H9 (cell line): Measurements from ENCODE around the gene SRPX2. TPM values are rescaled to one million over a fixed set of nuclear protein-coding genes. Genes with fewer than 3 reads are reported as not detected.

Experiments used
- DNase-seq: peaks from one replicate; pipeline ENCODE4 v3.0.0-alpha.2; 2017
- H2AFZ ChIP-seq: one replicate; pipeline ENCODE4 v1.6.1; 2013; ENCODE audit warnings: mild to moderate bottlenecking, low read length, control low read depth, moderate library complexity
- H2AK5ac ChIP-seq: 2 replicates; pipeline ENCODE4 v1.6.1; 2013; ENCODE audit warnings: low read length, control low read depth, mixed read lengths; ENCODE audit not compliant: insufficient read length
- H2BK120ac ChIP-seq: one replicate; pipeline ENCODE4 v1.6.1; 2013; ENCODE audit warnings: low read depth, mild to moderate bottlenecking, low read length, control low read depth, inconsistent platforms; ENCODE audit not compliant: poor library complexity, severe bottlenecking
- H2BK12ac ChIP-seq: 2 replicates; pipeline ENCODE4 v1.6.1; 2013; ENCODE audit warnings: low read length, control low read depth, mixed read lengths, low read depth; ENCODE audit not compliant: insufficient read length
- H2BK15ac ChIP-seq: 2 replicates; pipeline ENCODE4 v1.6.1; 2013; ENCODE audit warnings: low read depth, low read length, control low read depth
- H2BK20ac ChIP-seq: one replicate; pipeline ENCODE4 v1.6.1; 2013; ENCODE audit warnings: low read depth, mild to moderate bottlenecking, low read length, control low read depth, inconsistent platforms; ENCODE audit not compliant: poor library complexity, severe bottlenecking
- H2BK5ac ChIP-seq: 2 replicates; pipeline ENCODE4 v1.6.1; 2013; ENCODE audit warnings: low read length, control low read depth, mixed read lengths; ENCODE audit not compliant: insufficient read length
- H3K14ac ChIP-seq: 2 replicates; pipeline ENCODE4 v1.6.1; 2013; ENCODE audit warnings: low read length, control low read depth; ENCODE audit not compliant: insufficient read depth
- H3K18ac ChIP-seq: 2 replicates; pipeline ENCODE4 v1.6.1; 2013; ENCODE audit warnings: low read depth, mild to moderate bottlenecking, mixed read lengths, low read length, control low read depth; ENCODE audit not compliant: insufficient read length
- H3K23ac ChIP-seq: 2 replicates; pipeline ENCODE4 v1.6.1; 2013; ENCODE audit warnings: low read length, control low read depth, mixed read lengths, low read depth; ENCODE audit not compliant: insufficient read length
- H3K23me2 ChIP-seq: 2 replicates; pipeline ENCODE4 v1.6.1; 2013; ENCODE audit warnings: low read depth, mild to moderate bottlenecking, mixed read lengths, low read length, control low read depth; ENCODE audit not compliant: insufficient read length, poor library complexity, severe bottlenecking
- H3K27ac ChIP-seq: 2 replicates; pipeline ENCODE4 v1.5.1; 2013; ENCODE audit warnings: low read length, control low read depth, mixed read lengths, low read depth; ENCODE audit not compliant: insufficient read length
- H3K27me3 ChIP-seq: 2 replicates; pipeline ENCODE4 v1.6.1; 2013; ENCODE audit warnings: low read length, control low read depth, inconsistent platforms; ENCODE audit not compliant: insufficient read depth
- H3K4ac ChIP-seq: 2 replicates; pipeline ENCODE4 v1.6.1; 2013; ENCODE audit warnings: low read depth, mild to moderate bottlenecking, control low read depth, inconsistent platforms, low read length, moderate library complexity
- H3K4me1 ChIP-seq: 2 replicates; pipeline ENCODE4 v1.6.1; 2013; ENCODE audit warnings: low read length, control low read depth, inconsistent platforms; ENCODE audit not compliant: insufficient read depth
- H3K4me2 ChIP-seq: 2 replicates; pipeline ENCODE4 v1.6.1; 2013; ENCODE audit warnings: low read length, control low read depth, mixed read lengths; ENCODE audit not compliant: insufficient read length, insufficient read depth
- H3K56ac ChIP-seq: 2 replicates; pipeline ENCODE4 v1.6.1; 2013; ENCODE audit warnings: low read depth, mild to moderate bottlenecking, mixed read lengths, low read length, control low read depth; ENCODE audit not compliant: insufficient read length
- H3K79me1 ChIP-seq: 2 replicates; pipeline ENCODE4 v1.6.1; 2013; ENCODE audit warnings: low read depth, mild to moderate bottlenecking, moderate library complexity, low read length, control low read depth, inconsistent platforms; ENCODE audit not compliant: insufficient read depth, poor library complexity, severe bottlenecking
- H3K79me2 ChIP-seq: 2 replicates; pipeline ENCODE4 v1.6.1; 2013; ENCODE audit warnings: low read length, control low read depth, inconsistent platforms; ENCODE audit not compliant: insufficient read depth
- H3K9ac ChIP-seq: 2 replicates; pipeline ENCODE4 v1.6.1; 2013; ENCODE audit warnings: low read length, control low read depth, mixed read lengths; ENCODE audit not compliant: insufficient read length; ENCODE audit errors: extremely low read depth
- H3K9me3 ChIP-seq: one replicate; pipeline ENCODE4 v1.6.1; 2013; ENCODE audit warnings: low read depth, low read length, inconsistent platforms; ENCODE audit not compliant: control insufficient read depth
- H3T11ph ChIP-seq: one replicate; pipeline ENCODE4 v1.6.1; 2013; ENCODE audit warnings: mild to moderate bottlenecking, low read length, control low read depth, inconsistent platforms
- H4K20me1 ChIP-seq: one replicate; pipeline ENCODE4 v1.6.1; 2013; ENCODE audit not compliant: control insufficient read depth, insufficient read length, insufficient read depth
- H4K5ac ChIP-seq: 2 replicates; pipeline ENCODE4 v1.6.1; 2013; ENCODE audit warnings: low read depth, mild to moderate bottlenecking, mixed read lengths, low read length, control low read depth; ENCODE audit not compliant: insufficient read length
- H4K8ac ChIP-seq: replicated peaks from 2 replicates; pipeline ENCODE4 v1.6.1; 2013; ENCODE audit warnings: low read length, control low read depth, mixed read lengths, low read depth; ENCODE audit not compliant: insufficient read length
- H4K91ac ChIP-seq: 2 replicates; pipeline ENCODE4 v1.6.1; 2013; ENCODE audit warnings: low read depth, mild to moderate bottlenecking, moderate library complexity, mixed read lengths, low read length, control low read depth; ENCODE audit not compliant: insufficient read length
- H3K27ac Mint-ChIP-seq, 3 experiments: 2 replicates in 2 of 3; 3 replicates in 1 of 3; pipeline ENCODE4 v1.8.0; 2020 to 2021; ENCODE audit warnings: mixed read lengths in 3 of 3, mild to moderate bottlenecking in 1 of 3, moderate library complexity in 1 of 3
- H3K27me3 Mint-ChIP-seq: 2 replicates; pipeline ENCODE4 v1.8.0; 2021; ENCODE audit warnings: low read depth, mild to moderate bottlenecking, moderate library complexity, mixed read lengths
- H3K36me3 Mint-ChIP-seq, 3 experiments: 2 replicates in 2 of 3; 3 replicates in 1 of 3; pipeline ENCODE4 v1.8.0; 2020 to 2021; ENCODE audit warnings: low read depth in 3 of 3, mixed read lengths in 3 of 3; ENCODE audit not compliant: insufficient read depth in 1 of 3
- H3K4me1 Mint-ChIP-seq, 2 experiments: 2 replicates each; pipeline ENCODE4 v1.8.0; 2020; ENCODE audit warnings: mixed read lengths in 2 of 2
- H3K4me3 Mint-ChIP-seq, 2 experiments: 2 replicates in 1 of 2; 3 replicates in 1 of 2; pipeline ENCODE4 v1.8.0; 2020 to 2021; ENCODE audit warnings: mild to moderate bottlenecking in 2 of 2, mixed read lengths in 2 of 2, moderate library complexity in 1 of 2
- H3K9me3 Mint-ChIP-seq, 2 experiments: 2 replicates in 1 of 2; 3 replicates in 1 of 2; pipeline ENCODE4 v1.8.0; 2020; ENCODE audit warnings: mild to moderate bottlenecking in 2 of 2, mixed read lengths in 2 of 2, moderate library complexity in 1 of 2
- CTCF ChIP-seq: fragments of 200-600 bp; sonication (generic); conservative IDR thresholded peaks from 3 replicates; pipeline ENCODE4 v1.8.0; 2021; ENCODE audit warnings: antibody characterized with exemption, mild to moderate bottlenecking
- WGBS: extraction: QIAGEN DNeasy Blood & Tissue Kit; methylation state at CpG from one replicate; pipeline ENCODE4 v1.1.7; 2013; ENCODE audit warnings: missing lambda C conversion rate, low lambda C conversion rate, mixed read lengths; ENCODE audit not compliant: insufficient read length; ENCODE audit errors: extremely low coverage; 5-methylcytosine and 5-hydroxymethylcytosine counted together
- total RNA-seq: library from RNA; stranded (reverse); gene quantifications from 2 replicates; pipeline ENCODE4 v1.2.1, GENCODE V29; 2021

SRPX2 gene
- total RNA-seq, 1 experiment from 2014 or later: not detected

- H3K18ac ChIP-seq: no peak overlapping the region
- no peak overlapping the region for H3K4me3 Mint-ChIP-seq
- H3K9me3 Mint-ChIP-seq: peaks cover 2 to 70% of the 10 kb centered on the region in 2 experiments
- no peak overlapping the region for H3K27ac ChIP-seq
- no peaks in the 10 kb centered on the region for H3K27me3 ChIP-seq
- no peak overlapping the region for H2BK20ac ChIP-seq
- no peak overlapping the region for H4K5ac ChIP-seq
- DNase-seq: no peak
- no peak overlapping the region for H2BK15ac ChIP-seq
- peaks cover 20 to 23% of the 10 kb centered on the region in 2 experiments for H3K4me1 Mint-ChIP-seq
- no peak overlapping the region for H3K4ac ChIP-seq
- no peaks in the 10 kb centered on the region for H3K9me3 ChIP-seq
- no peak overlapping the region for H3K23ac ChIP-seq
- no peak overlapping the region for H3T11ph ChIP-seq
- no peaks in the 10 kb centered on the region; a peak in 2 of 7 replicates for H3K36me3 Mint-ChIP-seq
- no peak overlapping the region for H3K9ac ChIP-seq
- no peak overlapping the region for H4K91ac ChIP-seq
- no peak overlapping the region for H4K8ac ChIP-seq
- H2BK12ac ChIP-seq: no peak overlapping the region
- no peak overlapping the region for H3K4me2 ChIP-seq
- no peaks in the 10 kb centered on the region for H3K79me1 ChIP-seq
- no peak overlapping the region for H2BK5ac ChIP-seq
- no peak overlapping the region for H3K56ac ChIP-seq
- H3K23me2 ChIP-seq: no peaks in the 10 kb centered on the region
- peaks cover 4% of the 10 kb centered on the region for H3K27me3 Mint-ChIP-seq
- no peak overlapping the region for H2BK120ac ChIP-seq
- H4K20me1 ChIP-seq: no peaks in the 10 kb centered on the region
- no peak overlapping the region for H2AK5ac ChIP-seq
- no peak overlapping the region for H3K27ac Mint-ChIP-seq
- H3K14ac ChIP-seq: no peak overlapping the region
- no peak for TF ChIP-seq CTCF
- no peaks in the 10 kb centered on the region for H3K79me2 ChIP-seq
- no CpG with 5 or more reads among the region's 1 CpG for WGBS
- no peak overlapping the region for H2AFZ ChIP-seq
- peaks cover 3% of the 10 kb centered on the region; the same call in 1 of the 2 replicates for H3K4me1 ChIP-seq
Measured at GRCh38 chrX:100650841-100651240, 6.8 kb downstream of the SRPX2 start.
